NCI-H128 (cell line): ENCODE measurements around the gene LTN1.
"Not testable (repeated sequence)": the region's sequence is repeated elsewhere in the genome, so short reads cannot be mapped to it uniquely, and the experiment has no call there.

ENCODE experiments used
- DNase-seq: peaks from one replicate; lab custom pipeline; 2025; ENCODE audit not compliant: unreplicated experiment; lab: John Stamatoyannopoulos, UW

The LTN1 gene

GRCh38 chr21:28982637-28983036, 10.0 kb downstream of the LTN1 start:
- DNase-seq: no peak

GRCh38 chr21:28979092-28979491, 13.6 kb downstream of the LTN1 start:
- DNase-seq: no peak

DNA sequence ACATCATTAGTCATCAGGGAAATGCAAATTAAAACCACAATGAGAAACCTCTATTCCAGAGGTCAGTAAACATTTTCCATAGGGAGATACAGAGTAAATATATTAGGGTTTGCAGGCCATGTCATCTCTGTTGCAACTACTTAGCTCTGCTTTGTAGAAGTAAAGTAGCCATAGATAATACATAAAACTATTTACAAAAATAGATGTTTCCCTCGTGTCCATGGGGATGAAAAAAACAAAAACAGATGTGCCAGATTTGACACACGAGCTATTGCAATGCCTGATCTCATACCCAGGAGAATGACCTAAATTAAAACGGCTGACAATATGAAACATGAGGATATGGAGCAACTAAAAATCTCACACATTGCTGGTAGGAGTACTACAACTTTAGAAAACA, 17.3 kb downstream of the LTN1 start:
- DNase-seq: no peak

GRCh38 chr21:28974531-28975227, 18.0 kb downstream of the LTN1 start:
- DNase-seq: no peak

- no peak for DNase-seq
These were observed 20.3 kb downstream of the LTN1 start for GRCh38 chr21:28972398-28972797.

- no peak for DNase-seq
These were observed 21.5 kb downstream of the LTN1 start for GRCh38 chr21:28971171-28971570.

DNA sequence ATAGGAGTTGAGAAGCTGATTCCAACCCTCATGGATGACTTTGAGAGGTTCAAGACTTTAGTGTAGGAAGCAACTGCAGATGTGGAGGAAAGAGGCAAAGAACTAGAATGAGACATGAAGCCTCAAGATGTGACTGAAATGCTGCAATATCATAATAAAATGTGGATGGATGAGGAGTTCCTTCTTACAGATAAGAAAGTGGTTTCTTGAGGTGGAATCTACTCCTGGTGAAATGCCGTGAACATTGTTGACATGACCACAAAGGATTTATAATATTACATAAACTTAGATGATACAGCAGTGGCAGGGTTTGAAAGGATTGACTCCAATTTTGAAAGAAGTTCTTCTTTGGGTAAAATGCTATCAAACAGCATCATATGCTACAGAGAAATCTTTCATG, 28.8 kb downstream of the LTN1 start:
- no peak for DNase-seq

DNA sequence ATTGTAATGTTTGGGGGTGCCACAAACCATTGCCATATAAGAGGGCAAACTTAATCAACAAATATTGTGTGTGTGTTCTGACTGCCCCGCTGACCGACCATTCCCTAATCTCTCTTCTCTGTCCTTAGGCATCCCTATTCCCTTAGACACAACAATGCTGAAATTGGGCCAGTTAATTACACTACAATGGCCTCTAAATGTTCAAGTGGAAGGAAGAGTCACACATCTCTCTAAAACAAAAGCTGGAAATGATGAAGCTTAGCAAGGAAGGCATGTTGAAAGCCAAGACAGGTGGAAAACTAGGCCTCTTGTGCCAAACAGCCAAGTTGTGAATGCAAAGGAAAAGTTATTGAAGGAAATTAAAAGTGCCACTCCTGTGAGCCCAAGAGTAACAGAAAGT, 30.2 kb downstream of the LTN1 start:
- DNase-seq: no peak

DNA sequence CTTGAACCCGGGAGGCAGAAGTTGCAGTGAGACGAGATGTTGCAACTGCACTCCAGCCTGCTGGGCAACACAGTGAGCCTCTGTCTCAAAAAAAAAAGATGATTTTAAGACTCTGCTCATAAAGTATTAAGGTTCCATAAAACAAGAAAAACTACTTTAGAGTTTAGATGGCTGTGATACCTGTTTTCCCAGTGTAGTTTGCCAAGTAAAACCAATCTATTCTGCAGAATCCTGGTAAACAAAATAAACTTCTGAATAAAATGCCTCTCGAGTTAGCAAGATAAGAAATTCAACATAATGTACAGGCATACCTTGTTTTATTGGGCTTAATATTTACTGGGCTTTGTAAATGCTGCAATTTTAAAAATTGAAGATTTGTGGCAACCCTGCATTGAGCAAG, 30.8 kb downstream of the LTN1 start:
- no peak for DNase-seq

DNA sequence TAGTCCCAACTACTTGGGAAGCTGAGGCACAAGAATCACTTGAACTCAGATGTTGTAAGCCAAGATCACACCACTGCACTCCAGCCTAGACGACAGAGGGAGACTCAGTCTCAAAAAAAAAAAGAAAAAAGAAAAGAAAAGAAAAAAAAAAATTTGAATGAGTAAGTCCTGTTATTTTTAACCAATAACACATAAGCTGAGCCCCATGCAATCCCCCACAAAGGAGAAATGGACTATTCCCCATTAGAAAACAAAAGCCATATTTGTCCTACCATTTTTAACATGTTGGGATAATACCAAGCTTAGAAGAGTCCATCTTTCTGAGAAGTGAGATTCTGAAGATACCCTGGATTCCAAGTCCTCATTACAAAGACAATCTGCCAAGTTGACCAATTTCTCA, 32.4 kb downstream of the LTN1 start:
- no peak for DNase-seq

- no peak for DNase-seq
These were observed 33.1 kb downstream of the LTN1 start for GRCh38 chr21:28959367-28960099.

GRCh38 chr21:28953247-28953646, 39.4 kb downstream of the LTN1 start:
- no peak for DNase-seq

GRCh38 chr21:28952686-28953085, 40.0 kb downstream of the LTN1 start:
- DNase-seq: no peak

DNA sequence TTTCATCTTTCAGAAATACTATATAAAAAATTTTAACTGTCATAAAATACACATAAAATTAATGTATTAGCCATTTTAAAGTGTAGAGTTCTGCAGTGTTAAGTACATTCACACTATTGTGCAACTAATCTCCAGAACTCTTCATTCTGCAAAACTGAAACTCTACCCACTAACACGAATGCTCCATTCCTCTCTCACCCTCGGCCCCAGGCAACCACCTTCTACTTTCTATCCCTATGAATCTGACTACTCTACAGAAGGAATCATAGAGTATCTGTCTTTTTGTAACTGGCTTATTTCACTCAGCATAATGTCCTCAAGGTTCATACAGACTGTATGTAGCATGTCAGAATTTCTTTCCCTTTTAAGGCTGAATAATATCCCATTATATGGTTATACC, 43.4 kb downstream of the LTN1 start:
- no peak for DNase-seq

DNA sequence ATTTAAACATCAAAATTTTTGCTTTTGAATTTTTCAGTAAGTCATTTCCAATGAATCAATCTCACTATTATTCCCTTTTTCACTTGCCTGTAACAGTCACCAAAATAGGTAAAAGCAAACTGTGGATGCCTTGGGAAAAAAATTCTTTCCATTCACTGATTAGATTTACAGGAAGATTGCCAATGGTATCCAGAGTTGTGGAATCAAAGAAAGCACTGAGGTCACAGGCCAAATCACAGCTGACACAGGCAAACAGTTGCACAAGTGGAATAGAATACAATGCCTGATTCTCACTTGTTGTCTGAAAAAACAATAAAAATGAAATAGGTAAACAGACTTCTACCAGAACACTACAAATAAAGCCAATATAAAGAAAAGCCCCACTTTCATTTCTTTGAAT, 48.4 kb downstream of the LTN1 start:
- no peak for DNase-seq

GRCh38 chr21:28943631-28944030, 49.0 kb downstream of the LTN1 start:
- DNase-seq: no peak

DNA sequence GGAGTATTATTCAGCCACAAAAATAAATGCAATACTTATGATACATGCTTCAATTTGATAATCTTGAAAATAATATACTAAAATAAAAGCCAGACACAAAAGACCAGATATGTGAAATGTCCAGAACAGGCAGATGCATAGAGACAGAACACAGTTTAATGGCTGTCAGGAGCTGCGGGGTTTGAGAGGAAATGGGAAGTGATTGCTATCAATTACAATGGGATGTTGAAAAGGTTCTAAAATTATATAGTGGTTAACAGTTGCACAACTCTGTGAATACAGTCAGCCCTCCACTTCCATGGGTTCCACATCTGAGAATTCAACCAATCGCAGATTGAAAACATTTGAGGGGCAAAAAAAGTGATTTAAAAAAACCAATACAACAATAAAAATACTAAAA, 54.0 kb downstream of the LTN1 start:
- no peak for DNase-seq

GRCh38 chr21:28937737-28938136, 54.9 kb downstream of the LTN1 start:
- no peak for DNase-seq

- no peak for DNase-seq
These were observed 56.0 kb downstream of the LTN1 start for GRCh38 chr21:28936721-28937120.

DNA sequence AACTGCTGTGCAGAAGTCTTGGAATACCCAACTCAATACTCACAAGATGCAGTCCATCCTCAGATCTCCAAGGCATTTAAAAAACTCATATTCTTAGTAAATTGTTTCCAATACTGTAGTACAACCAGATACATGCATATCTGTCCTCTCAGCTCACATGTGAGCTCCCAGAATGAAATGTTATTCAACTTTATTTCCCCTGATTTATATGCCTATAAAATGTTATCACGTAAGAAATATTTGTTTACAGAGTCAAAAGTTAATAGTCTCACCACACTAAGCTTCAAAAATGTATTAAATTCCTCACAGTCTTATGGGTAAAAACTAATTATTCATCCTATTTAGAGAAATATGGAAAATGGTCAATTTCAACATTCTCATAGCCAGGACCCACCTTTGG, 56.6 kb downstream of the LTN1 start:
- no peak for DNase-seq

DNA sequence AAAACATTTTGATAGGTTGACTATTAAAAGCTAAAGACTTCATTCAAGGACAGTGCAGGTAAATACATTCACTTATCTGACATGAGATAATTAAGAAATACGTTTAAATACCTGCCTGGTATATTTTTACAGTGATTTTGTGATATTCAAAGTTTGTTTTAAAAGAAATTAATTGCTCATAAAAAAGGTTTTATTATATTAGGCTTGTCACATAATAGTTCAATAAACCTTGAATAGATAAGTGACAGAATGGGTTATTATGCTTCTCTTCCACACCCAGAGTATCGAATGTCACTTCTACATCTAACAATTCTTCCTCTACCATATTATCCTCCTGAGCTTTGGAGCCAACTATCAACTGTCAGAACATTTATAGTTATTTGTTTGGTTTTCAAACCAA, 60.0 kb downstream of the LTN1 start:
- DNase-seq: no peak

DNA sequence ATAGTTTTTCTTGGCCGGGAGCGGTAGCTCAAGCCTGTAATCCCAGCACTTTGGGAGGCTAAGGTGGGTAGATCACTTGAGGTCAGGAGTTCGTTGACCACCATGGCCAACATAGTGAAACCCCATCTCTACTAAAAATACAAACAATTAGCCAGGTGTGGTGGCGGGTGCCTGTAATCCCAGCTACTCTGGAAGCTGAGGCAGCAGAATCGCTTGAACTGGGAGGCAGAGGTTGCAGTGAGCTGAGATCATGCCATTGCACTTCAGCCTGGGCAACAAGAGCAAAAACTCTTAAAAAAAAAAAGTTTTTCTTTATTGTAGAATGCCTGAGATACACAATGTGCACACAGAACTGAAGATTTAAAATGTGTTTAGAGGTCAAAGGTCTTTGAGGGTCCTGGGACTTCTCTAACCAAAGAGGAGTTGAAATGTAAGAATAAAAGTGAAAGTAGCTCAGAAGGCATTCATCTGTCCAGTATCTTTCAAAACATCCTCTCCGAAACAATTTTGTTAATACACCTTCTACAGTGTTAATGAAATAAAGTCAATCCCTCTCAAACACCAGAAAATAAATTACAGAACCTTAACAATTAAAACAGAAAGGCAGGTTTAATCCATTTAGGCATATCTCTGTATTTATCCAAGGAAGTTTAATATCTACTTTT, 60.8 kb downstream of the LTN1 start:
- not testable (repeated sequence) for DNase-seq
